ENCODE data around the gene PPP2R2C. TPM values are rescaled to one million over a fixed set of nuclear protein-coding genes. Genes with fewer than 3 reads are reported as not detected.

The PPP2R2C gene
- total RNA-seq, 6 experiments from 2014 or later, result 0.12 to 0.27 TPM; not detected in 4

DNA sequence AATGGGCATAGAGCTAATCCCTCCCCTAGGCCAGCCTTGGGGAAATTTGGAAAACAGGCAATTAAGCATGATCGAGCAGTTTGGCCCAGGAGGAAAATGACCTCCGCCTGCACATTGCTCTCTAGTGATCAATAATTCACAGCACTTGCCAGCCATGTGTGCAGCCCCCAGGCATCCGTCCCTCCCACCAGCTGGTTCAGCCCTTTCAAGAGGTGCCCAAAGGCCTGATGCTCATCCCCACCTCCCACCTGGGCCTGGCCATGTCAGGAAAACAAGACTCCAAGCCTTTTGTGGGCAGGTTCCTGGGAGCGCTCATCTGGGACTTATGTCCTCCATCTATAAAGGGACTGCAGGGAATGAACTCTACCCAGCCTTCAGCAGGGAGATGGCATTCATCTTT is 17.5 kb upstream of the PPP2R2C start:
- H3K27me3 ChIP-seq, result no peaks in the 10 kb centered on the region
- no peak overlapping the region for H3K4me3 ChIP-seq
- no peak for ATAC-seq
- no peaks in the 10 kb centered on the region for H3K36me3 ChIP-seq
- H3K27ac ChIP-seq, result no peak overlapping the region
- DNase-seq, result no peak
- no peak for TF ChIP-seq POLR2A (IDR thresholded peaks at IDR 0.05)
- TF ChIP-seq, protein P1, sequence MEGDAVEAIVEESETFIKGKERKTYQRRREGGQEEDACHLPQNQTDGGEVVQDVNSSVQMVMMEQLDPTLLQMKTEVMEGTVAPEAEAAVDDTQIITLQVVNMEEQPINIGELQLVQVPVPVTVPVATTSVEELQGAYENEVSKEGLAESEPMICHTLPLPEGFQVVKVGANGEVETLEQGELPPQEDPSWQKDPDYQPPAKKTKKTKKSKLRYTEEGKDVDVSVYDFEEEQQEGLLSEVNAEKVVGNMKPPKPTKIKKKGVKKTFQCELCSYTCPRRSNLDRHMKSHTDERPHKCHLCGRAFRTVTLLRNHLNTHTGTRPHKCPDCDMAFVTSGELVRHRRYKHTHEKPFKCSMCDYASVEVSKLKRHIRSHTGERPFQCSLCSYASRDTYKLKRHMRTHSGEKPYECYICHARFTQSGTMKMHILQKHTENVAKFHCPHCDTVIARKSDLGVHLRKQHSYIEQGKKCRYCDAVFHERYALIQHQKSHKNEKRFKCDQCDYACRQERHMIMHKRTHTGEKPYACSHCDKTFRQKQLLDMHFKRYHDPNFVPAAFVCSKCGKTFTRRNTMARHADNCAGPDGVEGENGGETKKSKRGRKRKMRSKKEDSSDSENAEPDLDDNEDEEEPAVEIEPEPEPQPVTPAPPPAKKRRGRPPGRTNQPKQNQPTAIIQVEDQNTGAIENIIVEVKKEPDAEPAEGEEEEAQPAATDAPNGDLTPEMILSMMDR (IDR thresholded peaks at IDR 0.05), result no peak
- WGBS (ENCODE audit: insufficient coverage, low coverage, low lambda C conversion rate, missing lambda C conversion rate), result 90% methylated on average over 2 of the region's 4 CpGs
- H3K9me3 ChIP-seq, result no peaks in the 10 kb centered on the region
- intact Hi-C loops (cut with DNase I), result no loop called here
- no peaks in the 10 kb centered on the region for H3K4me1 ChIP-seq

- WGBS (ENCODE audit: insufficient coverage, low coverage, low lambda C conversion rate, missing lambda C conversion rate), result 41% methylated on average over 2 of the region's 2 CpGs
- no peak overlapping the region for H3K27ac ChIP-seq
- DNase-seq (no peak), ATAC-seq (no peak)
- H3K36me3 ChIP-seq, result no peaks in the 10 kb centered on the region
- no peak for TF ChIP-seq POLR2A (IDR thresholded peaks at IDR 0.05)
- TF ChIP-seq, protein P1 (IDR thresholded peaks at IDR 0.05), result no peak
- no peaks in the 10 kb centered on the region for H3K27me3 ChIP-seq
- H3K4me1 ChIP-seq, result no peaks in the 10 kb centered on the region
- no peaks in the 10 kb centered on the region for H3K9me3 ChIP-seq
- no peak overlapping the region for H3K4me3 ChIP-seq
- intact Hi-C loops (cut with DNase I), result no loop called here
These were observed 15.1 kb upstream of the PPP2R2C start for GRCh38 chr4:6487466-6487865.

DNA sequence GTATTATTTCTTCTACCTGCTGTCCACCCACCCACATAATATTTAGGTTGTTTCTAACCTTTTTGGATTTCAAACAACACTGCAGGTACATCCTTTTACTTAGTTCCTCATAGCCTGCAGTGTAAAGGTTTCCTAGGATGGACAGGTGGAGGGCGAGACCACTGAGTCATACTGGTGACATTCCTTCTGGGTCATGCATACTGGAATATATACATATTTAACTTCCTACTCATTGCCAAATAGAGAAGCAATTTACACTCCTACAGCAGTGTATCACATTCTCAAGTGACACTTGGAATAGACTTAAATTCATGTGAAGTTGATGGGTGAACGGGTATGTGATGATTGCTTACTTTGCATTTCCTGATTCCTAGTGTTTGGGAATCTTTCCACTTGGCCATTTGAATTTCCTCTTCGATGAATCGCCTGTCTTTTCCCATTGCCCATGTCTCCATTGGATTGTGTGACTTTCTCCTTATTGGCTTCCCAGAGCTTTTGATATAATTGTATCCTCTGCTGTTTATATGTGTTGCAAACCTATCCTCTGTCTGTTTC is 8.2 kb upstream of the PPP2R2C start:
- no peaks in the 10 kb centered on the region for H3K4me1 ChIP-seq
- intact Hi-C loops (cut with DNase I), result no loop called here
- no peak overlapping the region for H3K4me3 ChIP-seq
- WGBS (ENCODE audit: insufficient coverage, low coverage, low lambda C conversion rate, missing lambda C conversion rate), result 44% methylated on average over 4 of the region's 4 CpGs
- no peaks in the 10 kb centered on the region for H3K36me3 ChIP-seq
- DNase-seq (no peak), ATAC-seq (no peak)
- no peak overlapping the region for H3K27ac ChIP-seq
- no peaks in the 10 kb centered on the region for H3K9me3 ChIP-seq
- no peaks in the 10 kb centered on the region for H3K27me3 ChIP-seq
- TF ChIP-seq, protein P1 (IDR thresholded peaks at IDR 0.05), result no peak
- TF ChIP-seq POLR2A (IDR thresholded peaks at IDR 0.05), result no peak

- WGBS (ENCODE audit: insufficient coverage, low coverage, low lambda C conversion rate, missing lambda C conversion rate), result 33% methylated on average over 1 of the region's 17 CpGs
These were observed 6.3 kb upstream of the PPP2R2C start for GRCh38 chr4:6478546-6479220.

More at GRCh38 chr4:6478546-6479220, 6.3 kb upstream of the PPP2R2C start:
- H3K27ac ChIP-seq, result no peak overlapping the region
- no peaks in the 10 kb centered on the region for H3K4me1 ChIP-seq
- intact Hi-C loops (cut with DNase I), result no loop called here
- DNase-seq, result no peak
- no peaks in the 10 kb centered on the region for H3K9me3 ChIP-seq
- TF ChIP-seq, protein P1 (IDR thresholded peaks at IDR 0.05), result no peak
- no peak for TF ChIP-seq POLR2A (IDR thresholded peaks at IDR 0.05)
- ATAC-seq, result no peak
- H3K4me3 ChIP-seq, result no peak overlapping the region
- no peaks in the 10 kb centered on the region for H3K27me3 ChIP-seq
- H3K36me3 ChIP-seq, result no peaks in the 10 kb centered on the region

Measured in right lobe of liver (tissue), 6 donors.